Thyroid gland (tissue), 4 donors: ENCODE data around the gene BMERB1.

Experiments used
- CTCF ChIP-seq, 6 experiments: fragments of 200-600 bp in 3 of 6; fragments of 450-650 bp in 3 of 6; sonication (generic) in 3 of 6; IDR thresholded peaks; one replicate each; pipeline ENCODE4 v1.5.1; 2016 to 2019; ENCODE audit warnings: antibody characterized with exemption in 6 of 6, mild to moderate bottlenecking in 2 of 6, inconsistent platforms in 1 of 6, moderate library complexity in 1 of 6
- POLR2A ChIP-seq, 2 donors: fragments of 450-650 bp; IDR thresholded peaks; one replicate each; pipeline ENCODE4 v1.6.1; 2017; ENCODE audit warnings: antibody characterized with exemption in 2 of 2, mild to moderate bottlenecking in 2 of 2, moderate library complexity in 1 of 2

- TF ChIP-seq CTCF (IDR thresholded peaks at IDR 0.05): no peak
- TF ChIP-seq POLR2A (IDR thresholded peaks at IDR 0.05): no peak
These were observed 37.3 kb upstream of the BMERB1 start for GRCh38 chr16:15396948-15397594.
